Testis (tissue), 3 donors: ENCODE data around the gene LDAH. TPM values are rescaled to one million over a fixed set of nuclear protein-coding genes. Genes with fewer than 3 reads are reported as not detected.

Experiments
- DNase-seq: peaks from one replicate; pipeline ENCODE4 v3.0.0-alpha.2; 2019
- H3K27ac ChIP-seq, 2 donors: fragments of 200-600 bp; sonication (generic); one replicate each; pipeline ENCODE4 v1.5.1; 2019
- H3K27me3 ChIP-seq: fragments of 200-600 bp; sonication (generic); one replicate; pipeline ENCODE4 v1.5.1; 2019
- H3K36me3 ChIP-seq: fragments of 200-600 bp; sonication (generic); one replicate; pipeline ENCODE4 v1.5.1; 2017; ENCODE audit warnings: low read depth; ENCODE audit errors: missing control alignments
- H3K4me1 ChIP-seq: fragments of 200-600 bp; sonication (generic); one replicate; pipeline ENCODE4 v1.5.1; 2019
- H3K4me3 ChIP-seq, 2 donors: fragments of 200-600 bp; sonication (generic); one replicate each; pipeline ENCODE4 v1.5.1; 2017 to 2019
- H3K9me3 ChIP-seq: fragments of 200-600 bp; sonication (generic); one replicate; pipeline ENCODE4 v1.5.1; 2017
- POLR2A ChIP-seq: fragments of 450-650 bp; IDR thresholded peaks from one replicate; pipeline ENCODE4 v1.6.1; 2017; ENCODE audit warnings: antibody characterized with exemption, mild to moderate bottlenecking, moderate library complexity
- WGBS, 2 donors: methylation state at CpG; one replicate each; pipeline ENCODE4 v1.1.5; 2018; 5-methylcytosine and 5-hydroxymethylcytosine counted together
- intact Hi-C: fragments of 100-400 bp; cut with DNase I; formaldehyde crosslinking; loops from one replicate; pipeline ENCODE4 v1.15.1; 2023; ENCODE audit warnings: low total_unique reads
- polyA plus RNA-seq: library from polyadenylated mRNA; stranded (reverse); fragments of 350-450 nt; fragmentation: Illumina TruSeq; extraction: RNeasy Lipid Tissue Mini Kit (QIAGEN cat#74804); gene quantifications from one replicate; pipeline ENCODE4 v1.2.3, GENCODE V29; 2014; ENCODE audit warnings: low read depth, low replicate concordance; ENCODE audit not compliant: insufficient read depth
- total RNA-seq, 2 donors: library from RNA; depleted of rRNA; stranded (reverse); fragments of >200 nt; gene quantifications; one replicate each; pipeline ENCODE4 v1.2.3, GENCODE V29; 2016
- TF ChIP-seq, protein P1 (sequence below), 3 experiments: fragments of 450-650 bp in 2 of 3; fragments of 200-600 bp in 1 of 3; sonication (generic) in 1 of 3; IDR thresholded peaks; one replicate each; pipeline ENCODE4 v1.5.1; 2016 to 2019; ENCODE audit warnings: antibody characterized with exemption in 3 of 3, mild to moderate bottlenecking in 2 of 3, moderate library complexity in 1 of 3

The LDAH gene
- total and polyA plus RNA-seq, 3 donors from 2014 or later, result 9.3 to 19.4 (median 12.7) TPM

DNA sequence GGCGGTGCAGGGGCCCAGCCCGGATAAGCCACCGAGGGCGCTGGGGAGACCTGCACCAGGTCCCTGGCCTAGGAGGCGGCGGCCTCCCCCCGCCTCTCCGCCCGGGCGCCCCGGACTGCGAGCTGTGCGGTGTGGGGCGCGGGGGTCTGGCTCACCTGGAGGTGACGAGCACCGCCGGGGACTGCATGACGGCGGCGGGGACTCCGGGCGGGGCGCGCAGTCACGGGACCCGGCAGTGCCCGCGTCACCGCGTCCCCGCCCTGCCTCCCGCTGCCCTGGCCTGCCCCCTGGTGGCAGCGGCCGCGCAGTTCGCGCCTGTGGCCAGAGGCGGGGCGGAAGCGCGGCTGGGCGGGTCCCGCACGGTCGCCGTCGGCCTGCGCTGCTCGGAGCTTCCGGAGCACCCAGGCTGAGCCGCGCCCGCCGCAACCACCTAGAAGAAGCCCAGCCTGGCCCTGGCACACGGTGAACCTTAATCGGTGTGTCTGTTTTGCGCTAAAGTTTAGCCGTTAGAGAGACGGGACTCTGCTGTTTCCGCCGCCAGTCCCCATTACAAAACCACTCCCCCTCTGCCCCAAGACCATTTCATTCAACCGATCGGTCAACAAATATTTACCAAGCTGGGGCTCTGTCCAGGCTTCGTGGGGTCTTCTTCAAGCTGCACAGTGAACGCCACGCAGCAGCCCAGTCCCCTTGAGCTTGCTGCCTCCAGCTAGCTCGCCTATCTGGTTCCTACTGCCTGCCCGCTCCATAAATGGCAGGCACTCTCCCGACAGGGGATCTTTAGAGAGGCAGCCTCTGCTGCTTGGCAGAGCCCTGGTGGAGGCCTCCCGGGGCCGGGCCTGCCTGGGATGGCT lies 171.8 kb downstream of the LDAH start, which contains the start of gene HS1BP3:
Gene HS1BP3, minus strand, starts transcription at position 222 of the 854 bp plus-strand sequence. Its CDS starts 35 bp downstream, at position 187.
- H3K4me1 ChIP-seq, result peaks cover 17% of the 10 kb centered on the region
- 0 to 1% methylated on average over 10 to 25 of the region's 72 CpGs for WGBS, 2 donors
- H3K27ac ChIP-seq, result peak within 1 kb of the TSS; percentile 73 to 93
- no peaks in the 10 kb centered on the region for H3K27me3 ChIP-seq
- TF ChIP-seq, protein P1, sequence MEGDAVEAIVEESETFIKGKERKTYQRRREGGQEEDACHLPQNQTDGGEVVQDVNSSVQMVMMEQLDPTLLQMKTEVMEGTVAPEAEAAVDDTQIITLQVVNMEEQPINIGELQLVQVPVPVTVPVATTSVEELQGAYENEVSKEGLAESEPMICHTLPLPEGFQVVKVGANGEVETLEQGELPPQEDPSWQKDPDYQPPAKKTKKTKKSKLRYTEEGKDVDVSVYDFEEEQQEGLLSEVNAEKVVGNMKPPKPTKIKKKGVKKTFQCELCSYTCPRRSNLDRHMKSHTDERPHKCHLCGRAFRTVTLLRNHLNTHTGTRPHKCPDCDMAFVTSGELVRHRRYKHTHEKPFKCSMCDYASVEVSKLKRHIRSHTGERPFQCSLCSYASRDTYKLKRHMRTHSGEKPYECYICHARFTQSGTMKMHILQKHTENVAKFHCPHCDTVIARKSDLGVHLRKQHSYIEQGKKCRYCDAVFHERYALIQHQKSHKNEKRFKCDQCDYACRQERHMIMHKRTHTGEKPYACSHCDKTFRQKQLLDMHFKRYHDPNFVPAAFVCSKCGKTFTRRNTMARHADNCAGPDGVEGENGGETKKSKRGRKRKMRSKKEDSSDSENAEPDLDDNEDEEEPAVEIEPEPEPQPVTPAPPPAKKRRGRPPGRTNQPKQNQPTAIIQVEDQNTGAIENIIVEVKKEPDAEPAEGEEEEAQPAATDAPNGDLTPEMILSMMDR (IDR thresholded peaks at IDR 0.05), result peak; percentile 92 to 100 (median 99)
- no peak for TF ChIP-seq POLR2A
- no peaks in the 10 kb centered on the region for H3K36me3 ChIP-seq
- intact Hi-C loops, result no loop called here
- DNase-seq, result peak; percentile 88
- no peaks in the 10 kb centered on the region for H3K9me3 ChIP-seq
- H3K4me3 ChIP-seq, result peak within 1 kb of the TSS; percentile 80 to 99

DNA sequence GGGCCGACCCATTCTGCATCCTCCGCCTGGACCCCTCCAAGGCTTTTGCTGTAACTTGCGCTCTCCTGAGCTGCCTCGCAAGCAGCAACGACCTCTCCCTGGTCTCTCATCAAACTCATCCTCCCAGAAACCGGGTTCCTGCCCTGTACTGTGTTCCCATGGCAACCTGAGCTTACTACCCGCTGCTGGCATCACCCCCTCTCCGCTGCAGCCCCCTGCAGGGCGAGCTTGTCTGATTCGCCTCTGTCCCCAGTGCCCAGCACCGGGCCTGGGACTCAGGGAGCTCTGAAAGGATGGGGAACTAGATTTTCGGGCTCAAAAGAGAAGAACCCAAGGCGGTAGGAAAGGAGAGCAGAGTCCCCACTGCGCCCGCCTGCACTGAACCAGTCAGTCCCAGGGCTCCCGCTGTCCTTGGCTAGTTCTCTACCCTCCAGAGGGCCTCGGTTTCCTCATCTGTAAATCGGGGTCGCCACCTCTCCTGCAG lies 172.5 kb downstream of the LDAH start:
- H3K36me3 ChIP-seq, result no peaks in the 10 kb centered on the region
- TF ChIP-seq, protein P1 (IDR thresholded peaks at IDR 0.05), result no peak
- TF ChIP-seq POLR2A, result no peak
- intact Hi-C loops, result no loop called here
- H3K9me3 ChIP-seq, result no peaks in the 10 kb centered on the region
- DNase-seq, result peak; percentile 42
- 9 to 11% methylated on average over 11 to 19 of the region's 19 CpGs for WGBS, 2 donors
- H3K4me3 ChIP-seq, result peak overlapping the region; percentile 80 to 99
- no peaks in the 10 kb centered on the region for H3K27me3 ChIP-seq
- peaks cover 17% of the 10 kb centered on the region for H3K4me1 ChIP-seq
- H3K27ac ChIP-seq, result peak overlapping the region; percentile 73 to 93

DNA sequence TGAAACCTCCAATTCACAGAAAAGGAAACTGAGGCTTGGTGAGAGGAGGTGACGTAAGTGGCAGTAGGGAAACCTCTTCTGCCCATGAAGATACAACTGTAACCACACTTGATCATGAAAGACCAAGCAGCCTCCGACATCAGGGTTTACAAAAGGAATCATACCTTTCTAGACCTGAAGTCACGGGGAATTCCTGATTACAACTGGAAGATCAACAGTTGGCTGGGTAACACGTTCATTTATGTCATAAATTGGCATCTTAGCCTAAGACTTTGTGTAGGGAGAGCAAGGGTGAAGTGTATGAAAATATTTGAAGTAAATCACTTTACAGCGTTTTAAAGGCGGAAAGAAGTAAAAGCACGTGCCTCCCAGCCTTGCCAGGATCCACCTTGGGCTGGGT lies 172.9 kb downstream of the LDAH start:
- 50 to 62% methylated on average over 7 of the region's 7 CpGs for WGBS, 2 donors
- Histone ChIP-seq H3K9me3 (no peaks in the 10 kb centered on the region), H3K4me3 (peak overlapping the region; percentile 80 to 99), H3K27me3 (no peaks in the 10 kb centered on the region), H3K4me1 (peaks cover 17% of the 10 kb centered on the region), H3K36me3 (no peaks in the 10 kb centered on the region), H3K27ac (no peak overlapping the region)
- TF ChIP-seq, protein P1 (IDR thresholded peaks at IDR 0.05), result no peak
- TF ChIP-seq POLR2A, result no peak
- intact Hi-C loops, result no loop called here
- no peak for DNase-seq

DNA sequence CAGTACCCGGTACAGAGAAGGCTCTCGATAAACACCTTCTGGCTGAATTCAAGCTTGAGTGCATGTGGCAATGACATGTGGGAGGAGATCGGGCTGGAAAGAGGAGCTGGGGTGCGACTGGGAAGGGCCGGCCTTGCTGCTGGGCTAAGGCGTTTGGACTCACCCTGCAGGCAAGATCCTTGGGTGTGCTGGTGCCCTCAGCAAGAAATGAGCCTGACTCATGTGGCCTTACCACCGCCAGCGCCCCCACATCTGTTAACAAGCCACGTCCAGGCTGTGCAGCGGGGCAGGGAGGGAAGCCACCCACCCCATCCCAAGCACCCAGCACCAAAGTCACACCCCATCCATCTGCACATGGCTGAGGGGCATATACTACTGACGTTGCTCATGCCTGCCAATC lies 173.3 kb downstream of the LDAH start:
- 81% methylated on average over 8 to 11 of the region's 11 CpGs for WGBS, 2 donors
- intact Hi-C loops, result no loop called here
- Histone ChIP-seq H3K27me3 (no peaks in the 10 kb centered on the region), H3K27ac (no peak overlapping the region), H3K9me3 (no peaks in the 10 kb centered on the region), H3K36me3 (no peaks in the 10 kb centered on the region), H3K4me3 (no peak overlapping the region), H3K4me1 (peaks cover 17% of the 10 kb centered on the region)
- DNase-seq, result no peak
- no peak for TF ChIP-seq POLR2A
- TF ChIP-seq, protein P1 (IDR thresholded peaks at IDR 0.05), result no peak
